ENCODE results near the gene RHOB. TPM values are rescaled to one million over a fixed set of nuclear protein-coding genes. Genes with fewer than 3 reads are reported as not detected.
A peak's percentile ranks its signal among the peaks of the same experiment; 100 is the strongest.
"Not testable (repeated sequence)": the region's sequence is repeated elsewhere in the genome, so short reads cannot be mapped to it uniquely, and the experiment has no call there.

RHOB gene
- total and polyA plus RNA-seq, 12 donors = 105 to 337 (median 159) TPM

DNA sequence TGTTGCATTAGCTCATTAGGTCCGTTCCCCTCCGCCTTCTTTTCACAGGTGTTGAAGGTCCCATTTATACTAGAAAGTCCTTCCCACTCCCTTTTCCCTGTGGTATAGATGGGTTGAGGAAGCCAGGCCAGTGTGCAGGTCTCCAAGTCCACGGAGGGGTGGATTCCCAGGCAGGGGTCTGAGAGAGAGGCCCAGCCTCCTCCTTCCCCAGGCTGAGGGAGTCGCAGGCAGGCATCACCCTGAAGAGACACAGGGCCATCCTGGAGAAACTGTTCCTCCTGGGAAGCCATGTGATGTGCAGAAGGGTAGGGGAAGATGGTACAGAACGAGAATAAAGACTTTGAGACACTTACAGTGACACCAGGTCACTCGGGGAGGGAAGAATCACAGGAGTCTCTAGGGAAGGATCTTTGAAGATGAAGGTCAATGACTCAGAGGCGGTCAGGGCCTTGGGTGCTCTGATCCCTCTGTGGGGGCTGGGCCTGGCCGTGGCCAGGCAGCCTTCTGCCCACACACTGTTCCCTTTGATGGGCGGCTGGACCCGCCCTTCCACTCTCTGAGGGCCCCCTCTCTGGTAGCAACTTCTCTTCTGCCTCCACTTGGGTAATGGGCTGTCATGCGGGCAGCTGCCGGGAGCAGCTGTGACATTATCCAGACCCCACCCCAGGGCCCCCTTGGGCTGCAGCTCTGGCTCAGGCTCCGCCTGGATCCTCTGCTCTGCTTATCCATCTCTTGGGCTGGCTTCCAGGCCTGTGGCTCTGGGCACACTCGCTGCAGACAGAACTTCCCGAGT, 45.1 kb downstream of the RHOB start:
- TF ChIP-seq, protein P1, sequence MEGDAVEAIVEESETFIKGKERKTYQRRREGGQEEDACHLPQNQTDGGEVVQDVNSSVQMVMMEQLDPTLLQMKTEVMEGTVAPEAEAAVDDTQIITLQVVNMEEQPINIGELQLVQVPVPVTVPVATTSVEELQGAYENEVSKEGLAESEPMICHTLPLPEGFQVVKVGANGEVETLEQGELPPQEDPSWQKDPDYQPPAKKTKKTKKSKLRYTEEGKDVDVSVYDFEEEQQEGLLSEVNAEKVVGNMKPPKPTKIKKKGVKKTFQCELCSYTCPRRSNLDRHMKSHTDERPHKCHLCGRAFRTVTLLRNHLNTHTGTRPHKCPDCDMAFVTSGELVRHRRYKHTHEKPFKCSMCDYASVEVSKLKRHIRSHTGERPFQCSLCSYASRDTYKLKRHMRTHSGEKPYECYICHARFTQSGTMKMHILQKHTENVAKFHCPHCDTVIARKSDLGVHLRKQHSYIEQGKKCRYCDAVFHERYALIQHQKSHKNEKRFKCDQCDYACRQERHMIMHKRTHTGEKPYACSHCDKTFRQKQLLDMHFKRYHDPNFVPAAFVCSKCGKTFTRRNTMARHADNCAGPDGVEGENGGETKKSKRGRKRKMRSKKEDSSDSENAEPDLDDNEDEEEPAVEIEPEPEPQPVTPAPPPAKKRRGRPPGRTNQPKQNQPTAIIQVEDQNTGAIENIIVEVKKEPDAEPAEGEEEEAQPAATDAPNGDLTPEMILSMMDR (IDR thresholded peaks at IDR 0.05) = no peak

DNA sequence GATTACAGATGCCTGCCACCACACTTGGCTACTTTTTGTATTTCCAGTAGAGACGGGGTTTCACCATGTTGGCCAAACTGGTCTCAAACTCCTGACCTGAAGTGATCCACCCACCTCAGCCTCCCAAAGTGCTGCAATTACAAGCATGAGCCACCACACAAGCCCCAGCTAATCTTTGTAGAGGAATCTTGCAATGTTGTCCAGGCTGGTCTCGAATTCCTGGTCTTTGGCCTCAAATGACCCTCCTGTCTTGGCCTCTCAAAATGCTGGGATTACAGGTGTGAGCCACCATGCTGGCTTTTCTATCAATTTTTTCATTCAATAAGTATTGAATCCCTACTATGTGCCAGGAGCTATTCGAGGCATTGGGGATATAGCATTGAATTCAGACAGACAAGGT, 46.2 kb downstream of the RHOB start:
- H3K9me3 ChIP-seq; H3K36me3 ChIP-seq; H3K27ac ChIP-seq; ATAC-seq; intact Hi-C loops (cut with DNase I); H3K4me3 ChIP-seq; DNase-seq; H3K27me3 ChIP-seq: not testable (repeated sequence)
- WGBS, 2 donors = 96 to 98% methylated on average over 3 of the region's 3 CpGs
- H3K4me1 ChIP-seq = peaks cover 6 to 30% (median 19%) of the 10 kb centered on the region in 9 donors

More for the DNA sequence above, 45.1 kb downstream of the RHOB start:
- intact Hi-C loops (cut with DNase I) = no loop called here
- Histone ChIP-seq H3K36me3 (no peaks in the 10 kb centered on the region), H3K9me3 (no peaks in the 10 kb centered on the region), H3K27me3 (no peaks in the 10 kb centered on the region), H3K4me1 (peaks cover 6 to 33% (median 22%) of the 10 kb centered on the region in 9 donors), H3K4me3 (no peak overlapping the region), H3K27ac (no peak overlapping the region)
- WGBS, 2 donors = 52 to 60% methylated on average over 15 of the region's 15 CpGs
- peak; percentile 33 to 41 for DNase-seq
- peak in 6 of 8 donors; percentile 41 to 82 (median 64) for ATAC-seq

DNA sequence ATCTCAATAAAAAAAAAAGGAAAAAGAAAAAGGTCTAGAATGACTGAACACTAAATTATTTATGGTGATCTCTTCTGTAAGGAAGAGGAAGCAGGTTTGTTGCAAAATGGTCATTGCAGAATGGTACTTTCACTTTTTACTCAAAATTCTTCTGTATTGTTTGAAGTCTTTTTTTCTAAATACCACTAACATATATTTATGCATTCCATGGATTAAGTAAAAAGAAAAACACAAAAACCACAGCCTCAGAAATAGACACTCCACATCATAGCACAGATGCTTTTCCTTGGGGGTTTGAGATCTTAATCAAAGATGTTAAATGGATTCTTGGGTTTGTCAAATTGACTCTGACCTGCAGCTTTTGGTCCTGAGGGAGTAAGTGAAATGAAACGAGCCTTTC, 47.4 kb downstream of the RHOB start:
- Histone ChIP-seq H3K36me3 (no peaks in the 10 kb centered on the region), H3K9me3 (no peaks in the 10 kb centered on the region), H3K27ac (no peak overlapping the region), H3K4me1 (peaks cover 4 to 26% (median 10%) of the 10 kb centered on the region in 9 donors), H3K4me3 (no peak overlapping the region), H3K27me3 (no peaks in the 10 kb centered on the region)
- DNase-seq (no peak), ATAC-seq (no peak)
- TF ChIP-seq, protein P1 (IDR thresholded peaks at IDR 0.05) = no peak
- intact Hi-C loops (cut with DNase I) = no loop called here
- WGBS, 2 donors = 35 to 44% methylated on average over 1 of the region's 1 CpG

DNA sequence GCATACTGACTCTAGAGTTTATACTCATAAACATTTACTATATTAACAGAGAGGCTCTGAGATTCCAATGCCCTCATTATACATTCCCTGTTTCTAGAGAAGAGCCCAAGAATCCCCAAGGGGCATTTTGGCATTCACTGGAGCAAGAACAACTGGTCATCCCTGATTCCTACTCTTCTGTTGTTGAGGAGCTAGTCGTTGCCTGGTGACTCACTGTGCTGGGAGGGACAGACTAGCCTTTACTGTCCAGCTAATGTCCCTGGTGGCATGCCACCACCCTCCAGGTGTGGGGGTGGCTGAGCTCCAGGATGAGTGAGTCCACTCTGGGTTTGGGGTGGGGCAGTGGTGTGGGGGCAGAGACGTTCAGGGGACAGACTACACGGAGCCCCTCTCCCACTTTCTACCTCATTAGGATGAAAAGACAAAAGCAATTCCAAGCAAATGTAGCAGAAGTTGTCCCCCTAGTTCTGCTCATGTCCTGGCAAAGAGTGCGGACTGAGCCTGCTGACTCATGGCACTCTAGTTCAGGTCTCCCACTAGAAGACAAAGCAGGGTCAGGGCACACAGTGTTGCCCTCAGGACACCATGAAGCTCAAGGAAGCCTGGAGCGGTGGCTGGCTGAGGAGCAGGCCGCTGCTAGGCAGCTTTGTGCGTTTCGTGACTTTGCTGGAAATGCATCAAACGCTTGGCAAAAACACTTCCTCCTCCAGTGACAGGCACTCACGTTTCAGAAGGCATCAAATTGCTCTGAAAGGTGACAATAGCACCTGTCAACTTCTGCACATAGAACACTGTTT, 49.4 kb downstream of the RHOB start:
- 80 to 85% methylated on average over 10 of the region's 10 CpGs for WGBS, 2 donors
- TF ChIP-seq, protein P1 (IDR thresholded peaks at IDR 0.05) = no peak
- H3K4me3 ChIP-seq = no peak overlapping the region
- H3K27ac ChIP-seq = no peak overlapping the region
- DNase-seq (no peak), ATAC-seq (peak in 2 of 8 donors; percentile 29 to 76)
- peaks cover 4 to 26% (median 9%) of the 10 kb centered on the region in 9 donors for H3K4me1 ChIP-seq
- intact Hi-C loops (cut with DNase I) = no loop called here
- H3K36me3 ChIP-seq = no peaks in the 10 kb centered on the region
- no peaks in the 10 kb centered on the region for H3K27me3 ChIP-seq
- H3K9me3 ChIP-seq = no peaks in the 10 kb centered on the region

Data from heart right ventricle (tissue), 16 donors.